Amniotic epithelial cell (primary cell): Measurements from ENCODE around the gene DPEP1.

ENCODE experiments used
- DNase-seq: peaks from one replicate; pipeline ENCODE4 v3.0.0-alpha.2; 2010; ENCODE audit warnings: low read depth

Gene DPEP1

DNA sequence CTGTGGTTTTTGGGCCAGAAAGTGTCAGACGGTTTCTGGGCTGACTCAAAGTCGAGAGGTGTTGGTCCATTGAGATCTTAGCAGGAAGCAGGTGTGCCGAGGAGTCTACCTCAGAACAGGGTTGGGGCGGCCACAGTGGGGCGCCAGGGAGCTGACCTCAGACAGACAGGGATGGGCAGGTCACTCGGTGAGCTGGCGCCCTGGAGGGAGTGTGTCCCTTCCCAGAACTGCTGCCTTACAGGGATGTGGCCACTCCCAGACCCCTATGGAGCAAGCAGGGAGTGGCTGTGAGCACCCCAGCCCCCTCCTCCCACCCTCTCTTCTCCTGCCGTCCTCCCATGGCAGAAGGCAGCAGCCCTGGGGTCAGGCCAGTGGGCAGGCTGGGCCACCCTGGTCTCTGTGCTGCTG is 14.0 kb upstream of the DPEP1 start:
- no peak for DNase-seq

DNA sequence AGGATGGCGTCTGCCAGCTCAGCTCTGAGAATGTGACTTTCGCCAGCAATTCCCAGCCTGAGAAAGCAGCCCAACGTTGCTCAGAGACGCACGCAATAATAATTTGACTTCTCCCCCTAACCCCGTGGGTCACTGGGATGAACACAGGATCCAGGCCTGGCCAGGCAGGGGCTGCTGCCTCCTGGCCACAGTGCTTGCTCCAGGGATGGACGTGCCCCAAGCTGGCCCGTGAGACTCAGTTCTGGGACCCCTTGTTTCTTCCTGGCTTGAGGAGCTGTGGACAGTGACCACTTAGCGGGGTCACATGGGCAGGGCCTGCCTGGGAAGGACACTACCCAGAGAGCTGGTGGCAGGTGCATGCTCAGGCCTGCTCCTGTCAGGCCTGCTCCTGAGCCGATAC is 13.5 kb upstream of the DPEP1 start:
- no peak for DNase-seq

DNA sequence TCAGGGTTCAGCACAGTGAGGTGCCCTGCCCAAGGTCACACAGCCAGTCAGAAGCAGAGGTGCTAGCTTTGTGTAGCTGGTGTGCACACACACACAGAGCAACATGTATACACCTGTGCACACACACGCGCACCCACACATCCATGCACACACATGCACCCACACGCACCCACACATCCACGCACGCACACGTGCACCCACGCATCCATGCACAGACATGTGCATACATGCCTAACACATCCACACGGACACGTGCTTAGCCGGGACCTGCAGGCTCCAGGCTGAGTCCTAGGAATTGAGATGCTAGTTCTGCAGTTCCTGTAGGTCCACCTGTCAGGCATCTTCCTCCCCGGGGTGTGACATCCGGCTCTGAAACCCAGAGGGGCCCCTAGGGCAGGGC is 13.0 kb upstream of the DPEP1 start:
- no peak for DNase-seq

DNA sequence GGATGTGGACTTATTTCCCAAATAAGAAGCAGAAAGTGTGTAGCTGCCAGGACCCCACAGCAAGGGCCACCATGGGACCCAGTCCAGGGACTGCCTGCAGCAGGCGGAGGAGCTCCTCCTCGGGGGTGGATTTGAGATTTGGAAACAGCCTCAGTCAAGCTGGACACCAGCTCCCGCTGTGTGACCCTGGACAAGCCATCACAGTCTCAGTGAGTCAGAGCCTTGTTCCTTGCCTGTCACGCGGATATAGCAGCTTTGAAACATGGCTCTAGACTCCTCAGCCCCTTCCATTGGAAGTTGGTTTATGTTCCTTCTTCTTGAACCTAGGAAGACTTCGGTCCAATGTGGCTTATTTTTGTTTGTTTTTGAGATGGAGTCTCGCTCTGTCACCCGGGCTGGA is 12.5 kb upstream of the DPEP1 start:
- DNase-seq, result no peak

DNA sequence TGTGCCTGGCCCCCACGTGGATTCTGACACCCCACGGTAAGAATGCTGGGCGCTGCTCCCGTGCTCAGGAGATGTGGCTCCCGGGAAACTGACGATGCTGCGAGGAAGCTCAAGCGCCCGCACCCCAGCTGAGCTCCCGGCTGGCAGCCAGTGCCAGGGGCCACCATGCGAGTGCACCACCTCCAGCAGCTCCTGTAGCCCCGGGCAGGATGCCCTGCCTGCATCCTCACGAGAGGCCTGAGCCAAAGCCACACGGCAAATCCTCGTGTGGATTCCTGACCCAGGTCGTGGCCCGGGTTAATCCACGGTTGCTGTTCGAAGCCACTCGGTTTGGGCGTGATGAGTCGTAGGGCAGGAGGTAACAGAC is 11.6 kb upstream of the DPEP1 start:
- no peak for DNase-seq

DNA sequence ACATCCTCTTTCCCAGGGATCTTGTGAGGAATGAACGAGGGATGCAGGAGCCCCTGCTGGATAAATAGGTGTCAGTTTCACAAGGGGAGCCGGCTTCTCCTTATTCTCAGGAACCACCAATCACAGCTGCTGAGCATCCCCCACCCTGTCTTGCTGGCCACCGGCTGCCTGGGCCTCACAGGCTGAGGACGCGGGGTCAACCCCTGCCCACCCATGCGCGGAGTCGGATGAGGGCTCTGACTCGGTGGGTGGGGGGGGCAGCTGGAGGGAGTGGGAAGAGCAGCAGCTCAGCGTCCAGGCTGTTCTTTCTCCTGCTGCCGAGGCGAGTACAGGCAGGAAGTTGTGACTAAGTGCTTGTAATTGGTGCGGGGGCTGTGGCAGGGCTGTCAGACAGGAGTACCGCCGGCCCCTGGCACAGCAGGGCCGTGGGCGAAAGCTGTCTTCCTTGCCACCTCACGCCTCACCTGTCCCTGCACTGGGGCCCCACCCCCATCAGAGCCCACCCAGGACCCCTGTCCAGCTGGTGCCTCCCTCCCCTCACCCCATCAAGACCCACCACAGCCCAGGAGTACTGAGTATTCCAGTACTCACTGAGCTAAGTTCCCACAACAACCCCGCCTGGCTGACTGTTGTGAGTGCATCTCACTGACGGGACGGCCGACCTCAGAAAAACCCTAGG is 11.0 kb upstream of the DPEP1 start:
- peak; percentile 93 for DNase-seq

DNA sequence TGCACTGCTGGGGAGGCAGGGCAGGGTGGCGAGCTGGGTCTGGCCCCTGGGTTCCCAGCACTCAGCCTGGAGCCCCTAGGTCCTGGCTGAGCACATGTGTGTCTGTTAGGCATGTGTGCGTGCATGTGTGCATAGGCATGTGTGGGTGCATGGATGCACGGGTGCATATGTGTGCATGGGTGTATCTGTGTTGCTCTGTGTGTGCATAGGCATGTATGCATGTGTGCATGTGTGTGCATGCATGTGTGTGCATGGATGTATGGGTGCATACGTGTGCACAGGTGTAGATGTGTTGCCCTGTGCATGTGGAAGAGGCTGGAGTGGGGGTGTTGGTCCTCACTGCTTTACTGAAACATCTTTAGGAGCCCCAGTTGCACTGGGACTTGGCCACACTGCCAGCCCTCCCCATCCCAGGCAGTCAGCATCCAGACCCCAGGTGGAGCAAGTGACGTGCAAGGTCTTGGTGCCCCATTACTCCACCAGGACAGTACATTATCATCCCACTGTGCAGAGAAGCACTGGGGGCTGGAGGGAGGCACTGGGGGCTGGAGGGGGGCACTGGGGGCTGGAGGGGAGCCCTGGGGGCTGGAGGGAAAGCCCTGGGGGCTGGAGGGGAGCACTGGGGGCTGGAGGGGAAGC is 10.4 kb upstream of the DPEP1 start:
- no peak for DNase-seq

DNA sequence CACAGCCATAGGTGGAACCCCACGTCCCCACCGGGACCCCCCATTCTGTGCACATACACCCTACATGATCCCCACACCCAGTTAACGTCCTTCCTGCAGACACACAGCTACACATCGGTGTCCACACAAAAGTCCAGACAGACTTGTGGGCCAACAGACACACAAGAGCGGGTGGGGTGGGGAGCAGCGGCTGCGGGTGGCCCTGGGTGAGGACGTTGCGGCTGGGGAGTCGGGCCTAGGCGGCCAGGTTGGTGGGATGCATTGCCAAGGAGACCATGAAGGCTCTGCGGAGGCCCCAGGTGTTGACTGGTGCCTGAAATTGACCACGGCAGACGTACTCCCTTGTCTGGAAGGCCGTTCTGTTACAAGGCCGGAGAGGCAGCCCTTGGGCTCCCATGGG is 8.7 kb upstream of the DPEP1 start:
- DNase-seq, result no peak

DNA sequence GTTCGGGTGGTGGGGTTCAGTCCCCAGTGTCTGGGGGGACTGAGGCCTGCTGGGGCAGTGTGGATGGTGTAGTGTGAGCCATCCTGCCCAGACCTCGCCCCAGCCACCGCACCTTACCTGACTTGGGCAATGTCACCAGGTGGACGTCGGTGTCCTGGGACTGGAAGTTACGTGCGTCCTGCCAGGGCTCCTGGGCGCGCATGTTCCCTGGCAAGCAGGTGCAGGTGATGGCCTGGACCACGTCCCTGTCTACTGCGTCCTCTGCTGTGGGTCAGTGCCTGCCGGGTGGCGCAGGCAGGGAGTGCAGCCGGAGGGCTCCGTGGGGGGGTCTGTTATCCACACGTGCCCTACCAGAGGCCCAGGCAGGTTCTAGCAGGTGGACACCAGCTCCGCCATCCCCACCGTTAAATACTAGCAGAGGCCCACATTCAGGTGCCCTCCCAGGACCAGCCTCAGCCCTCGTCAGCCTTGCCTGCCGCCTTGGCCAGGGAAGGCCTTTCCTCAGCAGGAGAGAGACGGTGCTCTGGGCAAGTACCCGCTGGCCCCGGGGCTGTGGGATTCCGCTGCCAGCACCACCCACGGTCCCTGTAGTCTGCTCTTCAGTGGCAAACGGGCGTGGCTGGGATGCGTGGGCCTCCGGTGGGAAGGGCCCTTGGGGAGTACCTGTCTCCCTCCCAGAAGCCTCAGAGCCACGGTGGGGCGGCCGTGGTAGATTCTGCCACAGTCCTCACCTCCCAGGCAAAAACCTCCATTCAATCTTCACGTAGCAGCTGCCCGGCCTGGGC is 8.1 kb upstream of the DPEP1 start:
- no peak for DNase-seq

DNA sequence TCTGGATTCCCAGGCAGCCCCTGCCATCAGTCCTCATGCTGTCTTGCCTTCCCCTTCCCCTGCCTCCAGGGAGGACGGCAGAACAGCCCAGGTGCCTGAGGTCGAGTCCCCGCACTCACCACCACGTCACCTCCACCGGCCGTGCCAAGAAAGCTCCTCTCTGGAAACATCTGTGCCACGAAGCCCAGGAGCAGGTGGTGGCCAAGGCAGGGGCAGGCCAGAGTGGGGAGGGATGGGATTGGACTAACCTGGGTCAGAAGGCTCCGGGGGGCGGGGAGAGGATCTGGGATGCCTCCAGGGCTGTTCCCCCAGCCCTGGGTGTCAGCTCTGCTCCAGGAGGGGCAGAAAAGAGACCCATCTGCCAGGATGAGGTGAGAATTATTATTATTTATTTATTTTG is 7.4 kb upstream of the DPEP1 start:
- no peak for DNase-seq

DNA sequence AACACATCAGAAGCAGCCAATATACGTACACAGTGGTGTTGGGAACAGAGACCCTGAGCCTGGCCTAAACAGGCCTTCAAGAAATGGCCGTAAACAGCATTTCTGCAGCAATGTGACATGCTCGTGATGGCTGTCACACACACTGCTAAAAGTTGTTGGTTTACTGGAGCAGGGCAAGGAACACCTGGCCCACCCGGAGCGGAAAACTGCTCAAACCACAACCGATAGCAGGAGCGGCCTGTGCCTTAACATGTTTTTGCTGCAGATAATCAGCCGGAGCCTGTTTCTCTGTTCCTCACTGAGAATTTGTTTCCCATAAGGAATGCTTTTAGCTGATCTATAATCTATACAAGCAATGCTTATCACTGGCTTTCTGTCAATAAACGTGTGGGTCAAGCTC is 6.0 kb upstream of the DPEP1 start:
- no peak for DNase-seq

DNA sequence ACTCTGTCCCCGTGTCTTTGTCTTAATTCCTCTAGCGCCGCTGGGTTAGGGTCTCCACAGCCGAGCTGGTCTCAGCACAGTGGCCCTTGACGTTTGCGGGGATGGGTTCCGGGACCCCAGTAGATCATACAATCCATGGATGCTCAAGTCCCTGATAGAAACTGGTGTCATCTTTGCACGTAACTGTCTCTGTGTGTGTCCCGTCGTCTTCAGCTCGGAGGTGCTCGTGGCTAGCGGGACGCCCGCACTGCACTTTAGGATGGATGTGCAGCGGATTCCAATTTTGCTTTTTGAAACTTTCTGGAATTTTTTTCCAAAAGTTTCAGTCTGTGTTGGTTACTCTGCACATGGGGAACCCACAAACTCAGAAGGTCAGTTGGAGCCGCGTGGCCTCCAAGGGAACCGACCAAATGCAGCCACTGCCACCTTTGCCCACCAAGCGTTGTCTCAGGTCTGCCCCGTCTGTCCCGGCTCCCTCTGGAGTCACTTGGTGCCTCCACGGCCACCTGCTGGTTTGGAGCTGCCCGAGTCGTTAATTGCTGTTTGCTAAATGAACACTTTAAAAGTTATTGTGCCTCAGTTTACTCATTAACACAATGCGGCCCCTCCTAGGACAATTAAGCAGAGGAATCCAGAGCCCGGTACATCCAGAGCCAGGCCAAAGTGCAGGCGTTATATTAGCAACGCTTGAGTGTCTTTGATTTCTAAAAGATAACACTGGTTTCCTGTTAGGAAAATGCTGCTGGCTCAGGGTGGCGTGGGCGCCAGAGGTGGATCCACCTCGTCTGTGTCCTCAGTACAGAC is 5.3 kb upstream of the DPEP1 start:
- no peak for DNase-seq

DNA sequence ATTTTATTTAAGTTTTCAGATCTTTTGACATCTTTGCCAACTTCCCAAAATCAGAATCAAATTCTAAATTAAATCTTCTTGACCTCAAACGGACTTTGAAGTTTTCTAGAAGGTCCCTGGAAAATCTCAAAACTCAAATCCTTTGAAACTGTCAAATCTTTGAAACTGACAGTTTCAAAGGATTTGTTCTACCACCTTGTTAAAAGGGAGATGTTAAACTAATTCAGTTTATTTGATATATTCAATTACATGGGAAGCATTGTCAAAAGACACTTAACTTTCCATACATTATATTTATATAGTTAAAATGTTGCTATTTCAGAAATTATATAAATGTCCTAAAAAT is 3.4 kb upstream of the DPEP1 start:
- no peak for DNase-seq

DNA sequence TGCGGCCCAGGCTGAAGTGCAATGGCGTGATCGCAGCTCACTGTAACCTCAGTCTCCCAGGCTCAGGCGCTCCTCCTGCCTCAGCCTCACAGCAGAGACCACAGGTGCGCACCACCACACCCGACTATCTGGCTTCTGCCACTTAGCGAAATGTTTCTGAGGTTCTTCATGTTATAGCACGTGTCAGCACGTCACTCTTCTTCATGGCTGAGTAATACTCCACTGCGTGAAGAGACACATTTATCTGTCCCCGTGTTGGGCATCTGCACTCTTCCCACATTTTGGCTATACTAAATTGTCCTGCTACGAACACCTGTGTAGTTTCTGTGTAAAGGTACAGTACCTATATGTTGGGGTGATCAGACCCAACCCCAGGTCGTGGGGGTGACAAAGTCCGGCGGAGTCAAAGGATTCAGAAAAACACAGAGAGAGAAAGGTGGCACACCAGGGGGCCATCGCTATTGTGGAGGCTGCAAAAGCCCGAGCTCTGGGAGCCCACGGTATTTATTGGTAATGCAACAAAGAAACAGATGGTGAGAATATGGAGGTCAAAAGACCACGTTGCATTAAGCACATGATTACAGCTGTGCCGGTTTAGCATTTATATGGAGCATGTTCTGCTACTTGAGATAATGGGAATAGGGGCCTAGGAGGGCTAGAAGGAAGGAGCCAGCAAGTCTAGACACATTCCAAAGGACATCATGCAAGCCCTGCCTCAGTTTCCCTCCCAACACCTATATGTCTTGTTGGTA is 851 bp upstream of the DPEP1 start:
- no peak for DNase-seq

DNA sequence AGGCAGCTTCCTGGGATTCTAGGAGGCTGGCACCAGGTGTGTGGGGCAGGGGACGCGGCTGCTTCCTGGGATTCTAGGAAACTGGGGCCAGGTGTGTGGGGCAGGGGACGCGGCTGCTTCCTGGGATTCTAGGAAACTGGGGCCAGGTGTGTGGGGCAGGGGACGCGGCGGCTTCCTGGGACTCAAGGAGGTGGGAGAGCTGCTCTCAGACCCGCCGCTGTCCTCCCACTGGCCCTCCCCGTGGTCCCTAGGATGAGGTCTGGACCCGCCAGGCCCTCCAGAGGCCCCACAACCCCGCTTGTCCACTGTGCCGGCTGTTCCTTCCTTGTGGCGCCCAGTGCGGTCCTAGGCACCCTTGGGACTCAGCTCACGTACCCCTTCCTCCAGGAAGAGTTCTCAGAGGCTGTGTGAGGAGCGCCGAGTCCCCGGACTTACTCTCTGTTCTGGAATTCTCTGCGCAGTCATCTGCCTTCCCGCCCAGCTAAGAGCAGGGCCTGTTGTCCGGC is 565 bp downstream of the DPEP1 start:
- no peak for DNase-seq

DNA sequence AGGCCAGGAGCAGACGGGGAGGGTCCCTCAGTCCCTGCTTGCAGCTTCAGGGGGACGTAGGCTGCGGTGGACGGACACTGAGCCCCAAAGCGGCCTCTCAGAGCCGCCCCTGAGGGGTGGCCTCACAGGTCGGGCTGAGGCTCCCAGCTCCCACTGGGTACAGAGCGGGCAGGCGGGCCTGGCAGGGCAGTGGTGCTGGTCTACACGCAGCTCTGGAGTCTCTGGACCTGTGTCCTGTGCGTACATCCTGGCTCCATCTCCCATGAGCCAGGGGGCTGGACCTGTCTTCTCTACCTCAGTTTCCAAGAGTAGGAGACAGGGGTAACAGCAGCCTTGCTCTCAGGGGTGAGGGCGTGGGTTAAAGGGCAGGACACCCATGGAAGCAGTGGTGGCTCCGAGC is 1.7 kb downstream of the DPEP1 start:
- no peak for DNase-seq

DNA sequence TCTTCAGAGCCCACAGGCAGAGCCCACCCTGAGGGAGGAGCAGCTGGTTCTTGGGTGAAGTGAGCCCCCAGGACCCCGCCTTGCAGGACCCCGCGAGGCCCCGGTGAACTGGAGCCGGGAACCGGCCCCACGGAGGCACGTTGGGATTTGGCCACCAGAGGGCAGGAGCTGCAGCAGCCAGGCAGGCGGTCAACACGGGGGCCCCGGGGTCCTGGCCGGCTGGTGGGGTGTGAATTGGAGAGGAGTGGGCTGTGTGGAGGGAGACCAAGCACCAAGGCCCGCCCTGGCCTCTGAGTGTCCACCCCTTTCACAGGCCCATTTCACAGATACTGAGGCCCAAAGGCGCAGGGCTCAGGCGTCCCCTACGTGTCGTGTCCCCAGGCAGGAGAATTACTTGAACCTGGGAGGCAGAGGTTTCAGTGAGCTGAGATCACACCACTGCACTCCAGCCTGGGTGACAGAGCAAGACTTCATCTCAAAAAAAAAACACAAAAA is 2.2 kb downstream of the DPEP1 start:
- no peak for DNase-seq

DNA sequence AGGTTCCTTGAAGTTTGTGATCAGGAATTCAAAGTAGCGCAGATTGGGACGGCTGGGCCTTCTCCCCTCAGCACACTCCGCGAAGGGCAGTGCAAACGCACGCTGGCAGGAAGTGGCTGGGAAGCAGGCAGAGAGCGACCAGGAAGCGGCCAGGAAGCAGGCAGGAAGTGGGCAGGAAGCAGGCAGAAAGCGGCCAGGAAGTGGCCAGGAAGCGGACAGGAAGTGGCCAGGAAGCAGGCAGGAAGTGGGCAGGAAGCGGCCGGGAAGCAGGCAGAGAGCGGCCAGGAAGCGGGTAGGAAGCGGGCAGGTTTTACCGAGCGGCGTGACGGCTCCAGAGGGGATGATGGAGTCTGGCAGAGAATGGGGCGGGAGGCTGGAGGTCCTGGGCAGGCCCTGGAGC is 3.2 kb downstream of the DPEP1 start:
- no peak for DNase-seq

DNA sequence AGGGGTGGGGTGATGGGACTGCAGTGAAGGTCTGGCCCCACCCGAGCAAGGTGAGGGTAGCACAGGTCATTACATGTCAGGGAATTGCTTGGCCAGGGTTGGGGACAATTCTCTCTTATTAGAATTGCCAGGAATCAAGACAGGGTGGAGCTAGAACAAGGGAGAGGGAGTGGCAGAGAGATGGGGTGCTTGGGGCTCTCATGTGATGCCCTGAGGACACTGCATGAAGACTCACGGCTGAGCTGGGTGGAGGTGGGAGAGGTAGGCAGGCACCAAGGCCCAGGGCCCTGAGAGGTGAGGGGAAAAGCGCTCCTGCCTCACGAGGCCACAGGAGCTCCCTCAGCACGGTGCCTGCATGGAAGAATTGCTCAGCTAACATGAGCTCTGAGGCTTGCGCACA is 3.6 kb downstream of the DPEP1 start:
- no peak for DNase-seq

DNA sequence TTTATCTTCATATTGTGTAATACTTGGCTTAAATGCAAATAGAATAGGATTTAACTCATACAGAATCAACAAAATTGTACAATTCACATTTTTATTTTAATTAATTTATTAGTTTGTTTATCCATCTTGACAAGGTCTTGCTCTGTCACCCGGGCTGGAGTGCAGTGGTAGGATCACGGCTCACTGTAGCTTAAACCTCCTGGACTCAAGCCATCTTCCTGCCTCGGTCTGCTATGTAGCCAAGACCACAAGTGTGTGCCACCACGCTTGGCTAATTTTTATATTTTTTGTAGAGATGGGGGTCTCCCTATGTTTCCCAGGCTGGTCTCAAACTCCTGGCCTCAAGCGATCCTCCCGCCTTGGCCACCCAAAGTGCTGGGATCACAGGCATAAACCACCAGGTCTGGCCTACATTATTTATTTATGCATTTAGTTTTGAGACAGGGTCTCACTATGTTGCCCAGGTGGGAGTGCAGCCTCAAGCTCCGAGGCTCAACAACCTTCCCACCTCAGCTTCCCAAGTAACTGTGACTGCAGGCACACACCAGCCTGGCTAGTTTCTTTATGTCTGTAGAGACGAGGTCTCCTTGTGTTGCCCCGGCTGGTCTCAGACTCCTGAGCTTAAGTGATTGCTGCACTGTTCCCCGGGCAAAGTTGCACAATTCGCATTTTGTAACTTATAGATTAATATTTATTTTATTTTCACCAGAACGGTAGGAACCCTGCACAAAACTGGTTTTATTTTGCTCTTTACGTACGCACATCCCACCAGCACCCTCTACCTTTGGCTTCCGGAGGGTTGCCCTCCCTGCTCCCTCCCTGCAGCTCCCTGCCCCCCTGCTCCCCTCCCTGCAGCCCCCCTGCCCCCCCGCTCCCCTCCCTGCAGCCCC is 4.9 kb downstream of the DPEP1 start:
- DNase-seq, result peak; percentile 64

DNA sequence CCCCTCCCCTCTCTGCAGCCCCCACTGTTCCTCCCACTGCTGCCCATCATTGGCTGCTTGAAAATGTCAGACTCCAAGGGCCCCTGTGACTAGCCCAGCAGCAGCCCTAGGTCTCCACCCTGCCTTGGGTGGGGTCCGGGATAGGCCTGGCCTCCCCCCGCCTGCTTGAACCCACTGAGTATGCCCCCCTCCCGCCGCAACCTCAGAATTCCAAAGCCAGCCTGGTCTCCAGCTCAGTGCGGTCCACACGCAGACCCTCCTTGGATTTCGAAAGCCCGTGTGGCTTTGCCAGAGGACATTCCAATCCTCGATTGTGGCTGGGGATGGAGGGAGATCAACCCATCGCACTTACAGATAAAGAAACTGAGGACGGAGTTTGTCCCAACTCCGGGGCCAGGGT is 6.4 kb downstream of the DPEP1 start:
- DNase-seq, result peak; percentile 60
